GM12874 (cell line): Measurements from ENCODE around the gene GABARAP.

ENCODE experiments used
- TF ChIP-seq, protein P1 (sequence below): IDR thresholded peaks from 2 replicates; pipeline ENCODE4 v1.5.1; 2011; ENCODE audit warnings: low read depth, mild to moderate bottlenecking, control low read depth, low read length, moderate library complexity; ENCODE audit not compliant: insufficient read depth

GABARAP gene

DNA sequence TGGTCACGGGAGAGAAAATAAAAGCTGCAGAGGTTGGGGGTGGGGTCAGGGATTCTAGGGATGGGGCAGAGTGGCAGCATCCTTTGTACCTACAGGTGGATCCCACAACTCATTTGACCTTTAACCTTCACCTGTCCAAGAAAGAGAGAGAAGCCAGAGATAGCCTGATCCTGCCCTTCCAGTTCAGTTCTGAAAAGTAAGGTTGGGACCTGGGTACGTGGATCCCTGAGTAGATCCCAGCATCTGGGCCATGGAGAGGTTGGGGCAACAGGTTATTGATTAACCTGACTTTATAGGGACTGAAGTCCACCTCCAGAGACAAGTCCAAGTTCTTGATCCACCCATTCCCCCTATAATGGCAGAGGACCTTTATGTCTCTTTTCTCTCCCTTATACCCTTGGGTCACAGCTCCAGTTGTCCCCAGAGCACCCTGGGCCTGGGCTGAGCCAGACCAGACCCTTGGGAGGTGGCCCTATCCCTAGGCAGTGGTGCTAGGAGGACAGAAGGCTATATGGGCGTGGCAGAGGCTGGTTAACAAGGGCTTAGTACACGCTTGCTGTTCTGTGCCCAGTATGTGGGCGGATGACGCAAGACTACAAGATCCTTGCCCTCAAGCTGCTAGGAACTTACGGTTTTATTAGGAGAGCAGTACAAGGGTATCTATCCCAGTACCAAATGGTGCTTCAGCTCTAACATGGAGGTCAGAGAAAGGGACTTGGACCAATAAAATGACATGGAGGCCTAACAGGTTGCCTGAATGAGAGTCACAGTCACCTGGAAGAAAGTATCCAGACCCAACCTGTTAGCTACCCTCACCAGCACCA, 16.7 kb upstream of the GABARAP start:
- TF ChIP-seq, protein P1, sequence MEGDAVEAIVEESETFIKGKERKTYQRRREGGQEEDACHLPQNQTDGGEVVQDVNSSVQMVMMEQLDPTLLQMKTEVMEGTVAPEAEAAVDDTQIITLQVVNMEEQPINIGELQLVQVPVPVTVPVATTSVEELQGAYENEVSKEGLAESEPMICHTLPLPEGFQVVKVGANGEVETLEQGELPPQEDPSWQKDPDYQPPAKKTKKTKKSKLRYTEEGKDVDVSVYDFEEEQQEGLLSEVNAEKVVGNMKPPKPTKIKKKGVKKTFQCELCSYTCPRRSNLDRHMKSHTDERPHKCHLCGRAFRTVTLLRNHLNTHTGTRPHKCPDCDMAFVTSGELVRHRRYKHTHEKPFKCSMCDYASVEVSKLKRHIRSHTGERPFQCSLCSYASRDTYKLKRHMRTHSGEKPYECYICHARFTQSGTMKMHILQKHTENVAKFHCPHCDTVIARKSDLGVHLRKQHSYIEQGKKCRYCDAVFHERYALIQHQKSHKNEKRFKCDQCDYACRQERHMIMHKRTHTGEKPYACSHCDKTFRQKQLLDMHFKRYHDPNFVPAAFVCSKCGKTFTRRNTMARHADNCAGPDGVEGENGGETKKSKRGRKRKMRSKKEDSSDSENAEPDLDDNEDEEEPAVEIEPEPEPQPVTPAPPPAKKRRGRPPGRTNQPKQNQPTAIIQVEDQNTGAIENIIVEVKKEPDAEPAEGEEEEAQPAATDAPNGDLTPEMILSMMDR, result no peak

DNA sequence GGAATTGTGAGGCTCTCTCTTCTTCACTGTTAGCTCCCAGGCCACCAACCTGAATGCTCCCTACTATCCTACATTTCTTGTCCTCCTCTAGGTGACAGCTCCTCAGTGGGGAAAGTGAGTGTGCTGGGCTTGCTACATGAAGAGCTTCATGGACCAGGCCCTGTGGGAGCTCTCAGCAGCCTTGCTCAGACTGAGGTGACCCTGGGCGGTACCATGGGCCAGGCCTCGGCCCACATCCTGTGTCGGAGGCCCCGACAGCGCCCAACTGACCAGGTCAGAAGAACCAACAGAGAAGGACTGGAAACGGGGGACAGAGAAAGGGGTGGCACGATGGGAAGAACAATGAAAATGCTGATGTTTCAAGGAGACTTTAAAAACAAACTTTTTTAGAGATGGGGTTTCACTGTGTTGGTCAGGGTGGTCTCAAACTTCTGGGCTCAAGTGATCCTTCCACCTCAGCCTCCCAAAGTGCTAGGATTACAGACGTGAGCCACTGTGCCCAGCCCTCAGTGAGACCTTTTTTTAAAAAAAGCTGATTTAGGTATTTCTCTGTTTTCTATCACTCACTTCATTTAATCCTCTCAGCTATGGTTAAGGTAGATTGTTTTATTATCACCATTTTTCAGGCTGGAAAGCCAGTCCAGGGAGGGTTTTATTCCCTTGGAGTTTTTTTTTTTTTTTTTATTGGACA, 14.7 kb upstream of the GABARAP start:
- TF ChIP-seq, protein P1, result no peak

DNA sequence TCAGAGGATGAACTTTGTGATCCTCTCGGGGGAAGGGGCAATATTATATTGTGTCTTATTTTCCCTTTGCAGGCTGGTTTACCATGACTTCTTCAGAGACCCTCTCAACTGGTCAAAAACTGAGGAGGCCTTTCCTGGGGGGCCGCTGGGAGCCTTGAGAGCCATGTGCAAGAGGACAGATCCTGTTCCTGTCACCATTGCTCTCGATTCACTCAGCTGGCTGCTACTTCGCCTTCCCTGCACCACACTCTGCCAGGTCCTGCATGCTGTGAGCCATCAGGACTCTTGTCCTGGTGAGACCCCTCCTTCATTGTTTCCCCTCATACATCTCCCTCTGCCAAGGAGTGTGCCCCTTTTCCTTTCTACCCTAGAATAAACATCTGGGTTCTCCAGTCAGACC, 12.3 kb upstream of the GABARAP start:
- TF ChIP-seq, protein P1, result no peak

DNA sequence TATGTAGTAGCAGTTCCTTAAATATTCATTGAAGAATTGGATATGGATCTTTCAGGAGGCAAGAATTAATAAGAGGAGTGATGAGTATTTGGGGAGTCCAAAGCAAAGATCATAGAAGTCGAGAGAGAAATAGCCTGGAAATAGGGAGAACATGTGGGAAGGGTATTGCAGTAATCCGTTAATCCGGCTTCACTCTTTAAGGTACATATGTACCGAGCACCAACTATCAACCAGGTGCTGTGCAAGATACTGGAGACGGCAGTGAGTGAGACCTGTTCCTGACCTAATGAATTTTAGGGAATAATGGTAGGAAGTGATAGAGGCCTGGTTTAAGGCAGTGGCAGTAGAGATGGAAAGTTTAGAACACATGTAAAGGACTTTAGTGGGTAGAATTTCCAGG, 10.8 kb upstream of the GABARAP start:
- TF ChIP-seq, protein P1, result no peak

DNA sequence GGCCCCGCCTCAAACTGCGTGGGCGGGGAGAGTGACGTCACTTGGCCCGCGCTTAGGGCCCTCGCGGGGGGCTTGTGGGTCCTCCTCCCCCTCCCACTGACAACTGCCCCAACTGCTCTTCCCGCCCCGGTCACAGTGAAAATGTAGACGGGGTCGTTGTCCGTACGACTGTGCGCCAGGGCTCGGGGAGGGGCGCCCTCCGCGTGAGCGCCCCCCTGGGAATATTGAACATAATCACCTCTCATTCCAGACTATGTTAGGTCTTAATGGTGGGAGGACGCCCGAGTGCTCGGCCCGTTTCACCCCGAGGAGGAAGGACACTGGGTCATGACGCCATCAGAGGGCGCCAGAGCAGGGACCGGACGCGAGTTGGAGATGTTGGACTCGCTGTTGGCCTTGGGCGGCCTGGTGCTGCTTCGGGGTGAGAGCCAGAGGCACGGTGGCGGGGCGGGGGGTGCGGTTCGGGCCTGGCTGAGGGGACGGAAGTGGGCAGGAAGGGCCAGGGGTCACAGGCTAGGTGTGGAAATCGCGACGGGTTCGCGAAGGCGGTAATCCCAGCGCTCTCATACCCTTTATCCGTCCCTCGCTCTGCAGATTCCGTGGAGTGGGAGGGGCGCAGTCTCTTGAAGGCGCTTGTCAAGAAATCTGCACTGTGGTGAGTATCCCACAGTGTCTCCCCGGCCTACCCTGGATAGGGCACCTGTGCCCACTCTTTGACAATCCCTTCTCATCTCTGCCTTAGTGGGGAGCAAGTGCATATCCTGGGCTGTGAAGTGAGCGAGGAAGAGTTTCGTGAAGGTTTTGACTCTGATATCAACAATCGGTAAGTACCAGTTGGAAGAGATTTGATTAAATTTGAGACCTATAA, 10.2 kb upstream of the GABARAP start, which contains the start of gene ELP5:
ELP5 (plus strand) TSS at position 40 of the 868 bp plus-strand sequence; CDS start at position 376, 336 bp downstream.
- TF ChIP-seq, protein P1, result no peak; the same call in 1 of the 2 replicates

DNA sequence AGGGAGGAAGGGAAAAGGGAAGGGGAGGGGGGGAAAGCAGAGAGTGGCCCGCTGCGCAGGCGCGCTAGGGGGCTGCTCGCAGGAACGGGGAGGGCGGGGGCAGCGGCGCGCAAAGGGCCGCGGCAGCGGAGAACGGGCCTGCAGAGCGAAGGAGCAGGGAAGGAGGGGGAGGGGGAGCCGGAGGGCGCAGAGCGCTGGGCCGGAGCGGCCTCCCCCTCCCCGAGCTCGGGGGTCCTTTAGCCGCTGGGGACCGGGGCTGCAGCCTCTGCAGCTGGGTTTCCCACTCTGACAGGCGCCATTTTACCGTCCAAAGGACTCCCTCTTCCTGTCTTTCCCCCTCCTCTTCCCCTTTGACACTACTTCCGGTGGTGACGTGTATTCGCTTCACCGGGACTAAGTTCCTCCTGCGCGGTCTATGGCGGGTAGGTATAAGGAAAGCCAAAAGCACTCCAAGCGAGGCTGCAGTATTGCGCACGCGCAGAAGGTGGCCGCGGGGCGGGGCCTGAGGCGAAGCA, 9.5 kb upstream of the GABARAP start, which contains the start of gene CTDNEP1:
CTDNEP1 (minus strand) TSS at position 74 of the 515 bp plus-strand sequence. CDS start 438 bp downstream, outside the sequence.
- TF ChIP-seq, protein P1, result no peak
